KMS-11 (cell line): ENCODE results near the gene KRTAP2-2.

Source experiments
- H2AFZ ChIP-seq: fragments of 200-600 bp; sonication (generic); 2 replicates; pipeline ENCODE4 v1.6.1; 2016; ENCODE audit warnings: antibody characterized with exemption, mixed run types, low read depth
- H3K27ac ChIP-seq: fragments of 200-600 bp; sonication (generic); 2 replicates; pipeline ENCODE4 v1.6.1; 2016; ENCODE audit warnings: mild to moderate bottlenecking, mixed run types
- H3K27me3 ChIP-seq: fragments of 200-600 bp; sonication (generic); 2 replicates; pipeline ENCODE4 v1.6.1; 2017; ENCODE audit warnings: mild to moderate bottlenecking, low read depth, mixed run types, moderate library complexity; ENCODE audit not compliant: insufficient read depth
- H3K36me3 ChIP-seq: fragments of 200-600 bp; sonication (generic); 2 replicates; pipeline ENCODE4 v1.6.1; 2017; ENCODE audit warnings: mild to moderate bottlenecking, mixed run types; ENCODE audit not compliant: insufficient read depth
- H3K4me1 ChIP-seq: fragments of 200-600 bp; sonication (generic); 2 replicates; pipeline ENCODE4 v1.6.1; 2016; ENCODE audit warnings: mild to moderate bottlenecking, low read depth, mixed run types; ENCODE audit not compliant: poor library complexity, severe bottlenecking
- H3K4me2 ChIP-seq: fragments of 200-600 bp; sonication (generic); 2 replicates; pipeline ENCODE4 v1.7.0; 2016; ENCODE audit warnings: mild to moderate bottlenecking, mixed run types
- H3K4me3 ChIP-seq: fragments of 200-600 bp; sonication (generic); IDR thresholded peaks from 2 replicates; pipeline ENCODE4 v1.6.1; 2017; ENCODE audit warnings: low read depth, low read length, mixed read lengths; ENCODE audit not compliant: insufficient read depth
- H3K79me2 ChIP-seq: fragments of 200-600 bp; sonication (generic); 2 replicates; pipeline ENCODE4 v1.6.1; 2016; ENCODE audit warnings: low read depth, mixed run types; ENCODE audit not compliant: insufficient read depth
- H3K9ac ChIP-seq: fragments of 200-600 bp; sonication (generic); 2 replicates; pipeline ENCODE4 v1.6.1; 2016; ENCODE audit warnings: mild to moderate bottlenecking, mixed run types
- H4K20me1 ChIP-seq: fragments of 200-600 bp; sonication (generic); 2 replicates; pipeline ENCODE4 v1.6.1; 2016; ENCODE audit warnings: mild to moderate bottlenecking, mixed run types; ENCODE audit not compliant: insufficient read depth
- CTCF ChIP-seq: fragments of 200-600 bp; sonication (generic); conservative IDR thresholded peaks from 2 replicates; pipeline ENCODE4 v1.6.1; 2017; ENCODE audit warnings: low read depth, mild to moderate bottlenecking, antibody characterized with exemption, low read length, moderate library complexity, mixed read lengths

Gene KRTAP2-2

GRCh38 chr17:41082626-41083025 is 27.6 kb upstream of the KRTAP2-2 start:
- H3K27me3 ChIP-seq = no peaks in the 10 kb centered on the region
- no peak overlapping the region for H3K9ac ChIP-seq
- no peak for TF ChIP-seq CTCF
- H3K27ac ChIP-seq = no peak overlapping the region
- H3K4me2 ChIP-seq = no peak overlapping the region
- H3K79me2 ChIP-seq = no peaks in the 10 kb centered on the region
- H3K36me3 ChIP-seq = no peaks in the 10 kb centered on the region
- no peak overlapping the region for H3K4me3 ChIP-seq
- H4K20me1 ChIP-seq = no peaks in the 10 kb centered on the region
- no peaks in the 10 kb centered on the region for H3K4me1 ChIP-seq
- no peak overlapping the region for H2AFZ ChIP-seq

DNA sequence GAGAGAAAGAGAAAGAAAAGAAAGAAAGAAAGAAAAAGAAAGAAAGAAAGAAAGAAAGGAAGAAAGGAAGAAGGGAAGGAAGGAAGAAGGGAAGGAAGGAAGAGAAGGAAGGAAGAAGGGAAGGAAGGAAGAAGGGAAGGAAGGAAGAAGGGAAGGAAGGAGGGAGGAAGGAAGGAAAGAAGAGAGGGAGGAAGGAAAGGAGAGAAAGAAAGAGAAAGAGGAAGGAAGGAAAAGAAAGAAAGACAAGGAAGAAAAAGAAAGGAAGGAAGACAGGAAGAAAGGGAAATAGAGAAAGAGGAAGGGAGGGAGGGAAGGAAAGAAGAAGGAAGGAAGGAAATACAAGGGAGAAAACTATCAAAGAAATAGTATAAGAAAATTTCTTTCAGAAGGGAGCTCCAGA is 21.8 kb upstream of the KRTAP2-2 start:
- Histone ChIP-seq H3K36me3 (no peaks in the 10 kb centered on the region), H3K4me1 (no peaks in the 10 kb centered on the region), H3K27me3 (no peaks in the 10 kb centered on the region), H4K20me1 (no peaks in the 10 kb centered on the region), H3K4me3 (no peak overlapping the region), H3K27ac (no peak overlapping the region), H2AFZ (no peak overlapping the region), H3K9ac (no peak overlapping the region), H3K4me2 (no peak overlapping the region), H3K79me2 (no peaks in the 10 kb centered on the region)
- TF ChIP-seq CTCF = no peak

GRCh38 chr17:41073676-41074075 is 18.6 kb upstream of the KRTAP2-2 start:
- TF ChIP-seq CTCF = no peak
- H2AFZ ChIP-seq = no peak overlapping the region
- no peak overlapping the region for H3K9ac ChIP-seq
- H4K20me1 ChIP-seq = no peaks in the 10 kb centered on the region
- no peak overlapping the region for H3K4me3 ChIP-seq
- no peaks in the 10 kb centered on the region for H3K27me3 ChIP-seq
- no peak overlapping the region for H3K27ac ChIP-seq
- no peaks in the 10 kb centered on the region for H3K36me3 ChIP-seq
- no peaks in the 10 kb centered on the region for H3K4me1 ChIP-seq
- H3K4me2 ChIP-seq = no peak overlapping the region
- H3K79me2 ChIP-seq = no peaks in the 10 kb centered on the region

DNA sequence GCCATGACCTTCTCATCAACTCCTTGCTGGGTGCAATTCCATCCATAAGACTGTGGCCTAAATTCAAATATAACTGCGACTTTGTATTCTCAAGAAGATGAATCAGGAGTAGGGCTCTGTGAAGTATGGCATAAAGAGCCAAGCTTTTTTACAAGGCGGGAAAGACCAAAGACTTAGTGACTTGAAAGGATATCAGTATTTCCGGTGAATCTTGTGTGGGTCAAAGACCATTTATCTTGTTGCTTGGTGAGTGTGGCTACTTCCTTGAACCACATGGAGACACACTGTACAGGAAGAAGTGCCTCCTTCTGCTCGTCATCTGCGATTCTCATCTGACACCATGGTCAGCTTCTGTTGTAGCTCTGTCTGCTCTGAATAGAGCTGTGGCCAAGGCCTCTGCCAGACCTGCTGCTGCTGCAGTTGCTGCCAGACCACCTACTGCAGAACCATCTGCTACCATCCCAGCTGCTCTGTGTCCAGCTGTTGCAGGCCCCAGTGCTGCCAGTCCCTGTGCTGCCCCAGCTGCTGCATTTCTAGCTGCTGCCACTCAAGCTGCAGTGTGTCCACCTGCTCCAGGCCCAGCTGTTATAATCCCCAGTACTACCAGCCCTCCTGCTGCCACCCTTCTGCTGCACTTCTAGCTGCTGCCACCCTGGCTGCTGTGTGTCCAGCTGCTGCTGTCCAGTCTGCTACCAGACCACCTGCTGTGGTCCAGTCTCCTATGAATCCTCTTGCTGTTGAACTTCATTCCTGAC is 16.8 kb upstream of the KRTAP2-2 start:
- Histone ChIP-seq H3K4me1 (no peaks in the 10 kb centered on the region), H4K20me1 (no peaks in the 10 kb centered on the region), H3K36me3 (no peaks in the 10 kb centered on the region), H2AFZ (no peak overlapping the region), H3K9ac (no peak overlapping the region), H3K4me2 (no peak overlapping the region), H3K27me3 (no peaks in the 10 kb centered on the region), H3K27ac (no peak overlapping the region), H3K79me2 (no peaks in the 10 kb centered on the region), H3K4me3 (no peak overlapping the region)
- no peak for TF ChIP-seq CTCF
